ENCODE data around the gene DCP1B. TPM values are rescaled to one million over a fixed set of nuclear protein-coding genes. Genes with fewer than 3 reads are reported as not detected.
A peak's percentile ranks its signal among the peaks of the same experiment; 100 is the strongest.

DCP1B gene
- total and polyA plus RNA-seq, 2 of the 4 experiments (the other 2 are of a cell fraction): 13.3 to 19.7 TPM

- peak overlapping the region; percentile 56 for H2AK9ac ChIP-seq (replicated peaks; ENCODE audit: low read depth, low read length, poor library complexity)
Observed at GRCh38 chr12:1935700-1936378, 68.4 kb downstream of the DCP1B start.

More at GRCh38 chr12:1935700-1936378, 68.4 kb downstream of the DCP1B start:
- Histone ChIP-seq H2BK20ac (ENCODE audit: low read depth, low read length) (no peak overlapping the region), H2AK5ac (ENCODE audit: low read depth, low read length) (0 out of 2 replicates have a peak overlapping the region, but pooled peaks have one; percentile 27), H3K36me3 (ENCODE audit: control insufficient read depth, insufficient read depth, low read length) (peaks cover 12% of the 10 kb centered on the region), H4K5ac (ENCODE audit: low read depth, low read length) (no peak overlapping the region), H2BK120ac (ENCODE audit: low read depth, low read length) (no peak overlapping the region), H3K4me1 (ENCODE audit: control insufficient read depth, insufficient read depth, low read length) (peaks cover 23% of the 10 kb centered on the region), H4K20me1 (ENCODE audit: insufficient read depth, low read length) (peaks cover 6% of the 10 kb centered on the region; the same call in 1 of the 2 replicates), H4K91ac (ENCODE audit: insufficient read depth, low read depth, low read length) (no peak overlapping the region), H3K79me1 (ENCODE audit: low read depth in 1 of 2, low read length in 2 of 2) (peaks cover 0 to 3% of the 10 kb centered on the region in 2 experiments; a peak in 1 of 4 replicates), H3K27me3 (ENCODE audit: control insufficient read depth, insufficient read depth, low read length) (no peaks in the 10 kb centered on the region), H3K4me3 (ENCODE audit: insufficient read depth, low read depth, low read length) (no peak overlapping the region), H3K4ac (ENCODE audit: low read depth, low read length) (no peak overlapping the region), H3K9me3 (ENCODE audit: control insufficient read depth, insufficient read depth, low read length) (no peaks in the 10 kb centered on the region), H3K9ac (ENCODE audit: low read depth, low read length) (no peak overlapping the region), H3K14ac (replicated peaks; ENCODE audit: low read depth, low read length) (no peak overlapping the region), H3K27ac (ENCODE audit: insufficient read depth, low read length) (no peak overlapping the region), H2BK5ac (ENCODE audit: low read depth, low read length, poor library complexity, severe bottlenecking) (no peak overlapping the region), H3K9me1 (ENCODE audit: insufficient read depth, low read length) (peaks cover 12% of the 10 kb centered on the region), H2AFZ (replicated peaks; ENCODE audit: low read length, poor library complexity) (no peak overlapping the region), H2BK15ac (ENCODE audit: low read depth, low read length) (no peak overlapping the region), H3K56ac (ENCODE audit: extremely low read depth, insufficient read depth, low read length) (no peak overlapping the region), H3K23ac (ENCODE audit: low read depth, low read length) (no peak overlapping the region), H4K8ac (ENCODE audit: low read depth in 2 of 2, low read length in 2 of 2) (no peak overlapping the region), H3K4me2 (ENCODE audit: low read depth, low read length) (no peak overlapping the region), H3K18ac (ENCODE audit: low read depth, low read length) (no peak overlapping the region)
- CTCF ChIA-PET: no interaction called here
- POLR2A ChIA-PET (ENCODE audit: unreplicated experiment): no interaction called here
- DNase-seq: no peak
- ATAC-seq (ENCODE audit: low read depth): no peak
- BruUV-seq (replicated peaks): no TSS peak
- intact Hi-C loops (cut with micrococcal nuclease) (no loop called here), in situ Hi-C loops (cut with MboI; ENCODE audit: low sequenced_read_pairs) (loop anchor here (5.0 kb wide), 2 partner anchors 144 to 289 kb away; no protein-coding TSS in a partner anchor), dilution Hi-C loops (cut with HindIII; ENCODE audit: low sequenced_read_pairs, unreplicated experiment) (no loop called here)
- TF ChIP-seq MAFK (IDR thresholded peaks at IDR 0.05; ENCODE audit: low read depth, low read length) (no peak), USF2 (IDR thresholded peaks at IDR 0.05; ENCODE audit: low read depth, low read length) (no peak), RFX5 (IDR thresholded peaks at IDR 0.05; ENCODE audit: low read depth, low read length) (no peak), CTCF (conservative IDR thresholded peaks at IDR 0.05; ENCODE audit: low read depth, low read length) (no peak), FOS (IDR thresholded peaks at IDR 0.05; ENCODE audit: low read depth, low read length) (no peak), POLR2A (IDR thresholded peaks at IDR 0.05; ENCODE audit: low read depth, low read length) (no peak)
- WGBS, 2 experiments (ENCODE audit: extremely low coverage in 2 of 2, insufficient read length in 1 of 2): 80% methylated on average over 8 of the region's 21 CpGs; no CpG with 5 or more reads in 1 of the 2 experiments
